Fibroblast of skin of left biceps (primary cell): ENCODE results near the gene SMAD5.

ENCODE experiments used
- DNase-seq, 2 experiments: peaks; one replicate each; pipeline ENCODE4 v3.0.0-alpha.2; 2013; ENCODE audit warnings: low read depth in 2 of 2

Gene SMAD5

DNA sequence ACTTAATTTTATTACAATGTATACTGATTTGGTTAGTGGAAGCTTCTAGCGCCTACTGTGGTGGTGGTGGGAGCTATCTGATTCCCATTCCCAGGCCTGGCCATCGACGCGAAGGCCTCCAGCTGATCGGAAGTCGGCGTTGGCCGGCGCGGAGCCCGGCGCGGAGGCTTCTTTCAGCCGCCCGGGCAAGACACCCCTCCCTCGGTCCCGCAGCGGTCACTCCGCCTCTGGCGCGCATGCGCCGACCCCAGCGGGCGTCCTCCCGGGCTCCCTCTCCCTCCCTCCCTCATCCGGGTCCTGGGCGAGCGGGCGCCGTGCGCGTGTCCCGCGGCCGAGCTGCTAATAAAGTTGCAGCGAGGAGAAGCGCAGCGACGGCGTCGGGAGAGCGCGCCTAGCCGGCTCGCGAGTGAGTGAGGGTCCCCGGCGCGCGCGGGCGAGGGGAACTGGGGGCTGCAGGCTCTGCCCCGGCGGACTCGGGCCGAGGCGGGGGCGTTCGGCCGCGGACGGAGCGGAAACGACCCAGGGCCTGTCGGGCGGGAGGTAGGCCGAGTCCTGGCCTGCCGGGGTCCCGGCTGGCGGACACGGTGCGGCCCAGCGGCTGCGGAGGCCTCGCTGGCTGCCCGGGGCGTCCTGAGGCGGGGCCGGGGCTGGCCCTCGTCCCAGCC is at the start of gene SMAD5:
SMAD5 (plus strand) TSS at position 289 of the 665 bp plus-strand sequence. CDS start 20,916 bp downstream, outside the sequence.
- DNase-seq: peak; percentile 84 to 85

DNA sequence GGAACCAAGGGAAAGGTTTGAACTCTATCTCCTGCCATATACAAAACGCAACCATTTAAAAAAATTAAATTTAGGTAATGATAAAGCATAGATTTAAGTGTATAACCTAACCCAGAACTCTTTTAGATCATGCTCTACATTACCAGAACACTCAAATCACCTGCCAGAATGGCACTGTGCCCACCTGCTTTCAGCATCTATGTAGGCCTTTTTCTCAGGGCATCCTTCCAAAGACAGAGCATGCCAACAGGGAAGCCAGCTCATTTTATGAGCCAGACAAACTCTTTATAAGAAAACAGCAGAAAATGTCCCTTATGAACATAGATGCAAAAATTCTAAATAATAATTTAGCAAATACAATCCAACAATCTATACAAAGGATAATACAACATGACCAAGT is 47.9 kb upstream of the SMAD5 start:
- DNase-seq: no peak

GRCh38 chr5:136086783-136087566 is 45.7 kb upstream of the SMAD5 start:
- DNase-seq: no peak

DNA sequence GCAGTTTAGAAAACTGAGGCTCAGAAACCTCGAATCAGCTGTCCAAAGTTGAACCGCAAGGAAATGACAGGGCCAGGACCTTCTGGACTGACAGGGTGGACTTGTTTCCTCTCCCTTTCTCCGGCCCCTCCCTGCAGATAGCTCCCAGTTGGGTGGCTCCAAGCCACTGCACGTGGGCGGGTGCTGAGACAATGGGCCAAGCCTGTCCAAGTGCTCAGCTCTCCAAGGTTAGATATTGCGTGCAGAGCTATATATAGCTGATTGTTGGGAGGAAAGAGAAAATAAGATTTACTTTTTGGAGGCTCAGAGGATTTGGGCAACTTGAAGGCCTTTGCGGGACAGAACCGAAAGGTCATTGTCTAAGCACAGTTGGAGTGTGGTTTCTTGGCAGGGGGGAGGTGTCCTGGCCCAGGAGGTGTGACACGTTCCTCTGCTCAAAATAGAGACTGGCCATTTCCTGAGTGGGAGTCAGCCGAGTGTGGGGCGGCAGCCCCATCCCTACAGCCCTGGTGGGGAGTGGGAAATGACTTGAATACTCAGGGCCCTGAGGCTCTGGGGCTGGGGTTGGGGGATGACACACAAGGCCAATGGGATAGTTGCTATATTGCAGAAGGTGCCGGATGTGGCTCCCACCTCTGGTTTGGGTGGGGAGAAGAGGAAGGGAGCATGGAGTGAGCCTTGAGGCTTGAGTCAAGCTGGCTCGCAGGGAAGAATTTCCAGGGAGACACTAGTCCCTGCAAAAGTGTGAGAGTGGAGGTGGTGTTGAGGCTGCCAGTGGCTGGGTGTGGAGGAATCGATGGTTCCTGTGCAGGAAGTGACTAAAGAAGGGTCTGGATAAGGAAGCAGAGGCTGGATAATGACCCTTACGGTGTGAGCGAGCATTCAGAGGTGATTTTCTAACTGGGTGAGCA is 44.4 kb upstream of the SMAD5 start:
- DNase-seq: no peak

DNA sequence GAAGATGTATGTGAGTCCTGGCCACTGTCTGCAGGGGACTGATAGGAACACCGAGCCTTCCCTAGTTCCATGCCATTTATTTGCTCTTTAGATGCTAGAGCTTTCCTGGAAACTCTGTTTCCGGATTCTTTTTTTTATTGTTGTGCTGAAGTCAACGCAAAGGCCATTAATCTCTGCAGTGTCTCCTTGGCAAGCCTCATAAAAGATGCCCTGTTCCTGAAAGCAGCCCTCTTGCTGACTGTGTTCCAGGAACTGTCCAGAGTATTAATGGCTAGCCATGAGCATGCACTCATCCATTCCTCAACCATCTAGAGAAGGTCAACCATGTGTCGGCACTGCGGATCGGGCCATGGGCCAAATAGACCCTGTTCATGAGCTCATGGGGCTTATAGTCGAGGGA is 42.9 kb upstream of the SMAD5 start:
- no peak for DNase-seq

- no peak for DNase-seq
Observed at GRCh38 chr5:136090319-136090718, 42.3 kb upstream of the SMAD5 start.

- no peak for DNase-seq
Observed at GRCh38 chr5:136094189-136094912, 38.3 kb upstream of the SMAD5 start.

- DNase-seq: no peak
Observed at GRCh38 chr5:136094913-136095641, 37.6 kb upstream of the SMAD5 start.

GRCh38 chr5:136098176-136098575 is 34.5 kb upstream of the SMAD5 start:
- DNase-seq: no peak

DNA sequence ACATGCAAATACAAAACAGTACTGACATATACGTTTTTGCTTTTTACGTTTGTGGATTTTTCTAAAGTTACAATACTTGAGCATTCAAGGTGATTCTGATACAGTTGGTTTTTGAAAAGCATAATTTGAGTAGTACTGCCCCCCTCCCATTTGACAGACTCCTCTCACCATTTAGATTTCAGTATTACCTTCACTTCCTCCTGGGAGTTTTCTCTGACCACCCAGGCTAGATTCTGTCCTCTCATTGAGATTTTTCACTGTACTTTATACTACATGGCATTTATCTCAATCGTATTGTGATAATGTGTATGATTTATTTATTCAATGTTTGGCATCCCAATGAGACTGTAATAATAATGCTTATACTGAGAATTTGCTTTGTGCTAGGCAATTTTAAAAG is 32.8 kb upstream of the SMAD5 start:
- DNase-seq: no peak

DNA sequence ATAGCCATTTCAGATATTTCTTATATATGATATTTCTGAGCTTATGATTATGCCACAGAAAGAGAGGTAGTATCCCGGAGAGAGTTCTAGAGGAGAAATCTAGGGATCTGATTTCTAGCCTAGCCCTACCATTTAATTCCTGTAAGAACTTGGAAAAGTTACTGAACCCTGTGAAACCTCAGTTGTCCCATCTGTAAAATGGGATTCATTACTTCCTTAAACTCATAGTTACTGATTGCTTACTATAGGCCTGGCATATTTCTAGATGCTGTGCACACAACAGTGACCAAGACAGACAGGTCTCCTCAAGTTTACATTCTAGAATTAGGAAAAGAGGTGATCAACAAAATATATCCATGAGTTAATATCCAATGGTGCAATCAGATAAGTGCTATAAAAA is 30.8 kb upstream of the SMAD5 start:
- DNase-seq: no peak

DNA sequence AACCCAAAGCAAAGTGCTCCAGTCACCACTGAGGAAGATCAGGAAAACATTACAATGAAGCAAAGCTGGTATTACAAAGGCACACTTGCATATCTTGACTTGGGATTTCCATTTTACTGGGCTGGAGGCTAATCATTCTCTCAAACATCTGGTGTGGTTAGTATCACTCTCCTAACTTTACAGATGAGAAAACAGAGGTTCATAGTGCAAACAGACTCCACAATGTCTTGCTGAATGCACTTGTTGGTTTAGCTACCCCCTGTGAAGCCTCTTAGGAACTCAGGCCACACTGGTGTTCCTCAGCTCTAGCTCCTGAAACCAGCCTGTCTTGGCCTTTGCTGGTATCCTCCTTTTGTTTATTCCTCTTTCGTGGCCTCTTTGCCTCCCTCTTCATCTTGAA is 29.5 kb upstream of the SMAD5 start:
- DNase-seq: no peak

DNA sequence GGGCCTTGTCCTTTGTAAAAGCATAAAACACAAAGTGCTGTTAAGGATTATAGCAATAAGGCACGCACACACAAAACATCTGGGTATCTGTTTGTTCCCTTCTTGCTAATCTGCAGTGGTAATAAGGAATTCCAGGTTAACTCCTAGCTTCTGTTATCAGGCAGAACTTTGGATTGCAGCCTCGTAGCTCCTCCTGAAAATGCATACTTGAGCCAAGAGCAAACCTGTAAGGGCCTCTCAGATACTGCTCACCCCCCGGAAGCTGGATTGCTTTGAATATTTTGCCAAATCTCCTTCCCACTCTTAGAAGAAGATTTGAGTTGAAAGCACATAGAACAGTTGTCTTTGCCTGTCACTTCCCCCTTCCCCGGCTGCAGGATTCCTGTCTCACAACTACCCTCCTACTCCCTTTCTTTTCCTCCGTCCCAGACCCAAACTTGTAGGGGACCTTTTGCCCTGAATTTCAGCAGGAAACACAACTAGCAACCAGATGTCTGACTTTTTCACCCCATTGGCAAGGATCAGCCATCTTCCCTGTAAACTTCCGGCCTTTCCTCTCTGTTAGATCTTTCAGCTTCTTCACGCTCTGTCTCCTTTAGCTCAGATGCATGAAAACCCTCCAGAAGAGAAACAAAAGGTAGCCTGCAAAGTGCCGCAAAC is 28.2 kb upstream of the SMAD5 start:
- DNase-seq: no peak

DNA sequence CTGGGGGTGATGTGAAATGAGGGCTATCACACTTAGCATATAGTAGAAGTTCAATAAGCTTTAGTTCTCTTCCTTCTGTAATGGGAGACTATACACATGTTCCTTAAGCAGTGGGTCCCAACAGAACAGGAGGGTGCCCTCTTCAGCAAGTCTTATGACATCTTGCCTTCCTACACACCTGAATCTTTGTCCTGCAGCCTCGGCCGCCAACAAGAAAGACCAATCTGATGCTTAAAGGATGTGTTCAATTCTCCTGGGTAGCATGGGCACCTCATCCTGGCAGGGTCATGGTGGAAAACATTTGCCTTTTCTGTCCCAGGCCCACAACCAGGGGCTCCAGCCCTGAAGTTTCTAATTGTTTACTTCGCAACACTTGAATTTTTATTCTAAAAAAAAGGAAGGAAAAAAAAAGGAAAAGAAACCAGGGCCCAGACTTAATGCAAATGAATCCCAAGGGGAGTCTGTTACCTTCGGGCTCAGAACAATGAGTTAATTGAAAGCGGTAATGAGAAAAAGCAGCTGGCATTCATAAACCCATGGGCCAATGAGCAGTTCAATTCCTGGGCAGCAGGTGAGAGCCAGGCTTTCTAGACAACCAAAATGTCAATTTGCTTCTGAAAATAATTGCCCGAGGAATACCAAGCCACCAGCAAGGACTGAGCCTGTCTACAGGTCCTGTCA is 26.2 kb upstream of the SMAD5 start:
- DNase-seq: no peak

- no peak for DNase-seq
Observed at GRCh38 chr5:136108180-136108611, 24.4 kb upstream of the SMAD5 start.

- no peak for DNase-seq
Observed at GRCh38 chr5:136108766-136109165, 23.9 kb upstream of the SMAD5 start.

GRCh38 chr5:136109453-136110135 is 23.1 kb upstream of the SMAD5 start:
- no peak for DNase-seq

DNA sequence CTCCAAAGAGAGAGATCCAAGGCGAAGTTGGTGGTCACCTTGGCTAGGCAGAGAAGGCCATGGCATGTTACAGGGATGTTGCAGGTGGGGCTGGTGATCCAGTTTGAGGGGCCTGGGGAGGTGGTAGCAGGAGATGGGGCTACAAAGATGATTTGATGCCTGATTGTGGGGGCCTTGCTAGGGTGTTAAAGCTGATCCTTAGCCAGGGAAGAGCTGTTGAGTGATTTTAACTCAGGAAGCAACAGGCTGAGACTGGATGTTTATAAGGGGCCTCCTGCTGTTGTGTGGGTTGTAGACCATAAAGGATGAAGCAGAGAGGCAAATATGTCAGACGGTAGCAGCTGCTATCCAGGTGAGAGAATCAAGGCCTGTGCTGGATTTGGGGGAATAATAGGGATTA is 19.0 kb upstream of the SMAD5 start:
- no peak for DNase-seq

DNA sequence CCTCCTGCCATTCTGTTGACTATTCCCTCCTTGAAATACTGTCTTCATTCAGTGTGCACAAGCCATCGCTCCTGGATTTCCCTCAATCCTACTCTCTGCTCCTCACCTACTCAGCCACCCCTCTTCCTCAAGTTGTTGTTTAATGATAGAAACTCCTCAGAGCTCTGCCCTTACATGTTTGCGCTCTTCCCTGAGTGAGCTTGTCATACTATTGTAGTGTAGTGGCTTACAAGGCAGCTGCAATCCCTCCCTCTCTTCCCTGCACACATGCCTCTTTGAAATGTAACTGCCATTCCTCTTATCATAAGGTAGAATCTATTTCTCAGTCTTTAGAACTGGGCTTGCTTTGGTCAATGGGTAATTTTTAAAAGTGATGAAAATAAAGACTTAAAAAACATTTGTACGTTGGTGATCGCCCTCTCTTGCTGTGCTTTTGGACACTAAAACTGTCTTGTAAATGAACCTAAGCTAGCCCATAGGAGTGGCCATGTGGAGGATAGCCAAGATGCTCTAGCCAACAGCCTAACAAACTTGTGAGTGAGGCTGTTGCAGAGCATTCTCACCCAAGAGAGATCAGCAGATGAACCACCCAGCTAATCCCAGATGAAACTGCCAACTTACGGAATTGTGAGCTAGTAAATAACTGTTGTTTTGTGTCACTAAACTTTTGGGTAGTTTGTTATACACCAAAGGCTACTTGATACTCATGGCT is 18.1 kb upstream of the SMAD5 start:
- DNase-seq: no peak
